ENCODE measurements around the gene ATP8B1.
"Not testable (repeated sequence)": the region's sequence is repeated elsewhere in the genome, so short reads cannot be mapped to it uniquely, and the experiment has no call there.

The ATP8B1 gene

DNA sequence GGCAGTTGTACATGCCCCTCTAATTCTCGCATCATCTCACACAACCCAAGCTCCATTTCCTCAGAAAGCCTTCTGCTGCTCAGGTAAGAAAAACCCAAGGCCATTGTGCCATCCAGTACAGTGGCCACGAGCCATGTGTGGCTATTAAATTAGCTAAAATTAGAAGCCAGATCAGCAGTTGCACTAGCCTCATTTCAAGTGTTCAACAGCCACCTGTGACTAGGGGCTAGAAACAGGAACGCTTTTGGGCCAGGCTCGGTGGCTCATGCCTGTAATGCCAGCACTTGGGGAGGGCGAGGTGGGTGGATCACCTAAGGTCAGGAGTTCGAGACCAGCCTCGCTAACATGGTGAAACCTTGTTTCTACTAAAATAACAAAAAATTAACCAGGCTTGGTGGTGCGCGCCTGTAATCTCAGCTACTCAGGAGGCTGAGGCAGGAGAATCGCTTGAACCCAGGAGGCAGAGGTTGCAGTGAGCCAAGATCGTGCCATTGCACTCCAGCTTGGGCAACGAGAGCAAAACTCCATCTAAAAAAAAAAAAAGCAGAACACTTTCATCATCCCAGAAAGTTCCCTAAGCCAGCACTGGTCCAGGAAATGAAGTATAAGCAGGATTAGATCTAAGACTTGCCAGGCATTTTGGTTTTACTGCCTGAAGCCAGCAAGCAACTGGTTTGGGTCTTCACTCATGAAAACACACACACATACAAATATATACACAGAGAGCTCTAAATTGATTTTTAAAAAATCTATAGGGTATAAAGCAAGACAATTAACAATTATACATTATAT lies 35.7 kb downstream of the ATP8B1 start:
- no peak for DNase-seq (ENCODE audit: low spot score)

DNA sequence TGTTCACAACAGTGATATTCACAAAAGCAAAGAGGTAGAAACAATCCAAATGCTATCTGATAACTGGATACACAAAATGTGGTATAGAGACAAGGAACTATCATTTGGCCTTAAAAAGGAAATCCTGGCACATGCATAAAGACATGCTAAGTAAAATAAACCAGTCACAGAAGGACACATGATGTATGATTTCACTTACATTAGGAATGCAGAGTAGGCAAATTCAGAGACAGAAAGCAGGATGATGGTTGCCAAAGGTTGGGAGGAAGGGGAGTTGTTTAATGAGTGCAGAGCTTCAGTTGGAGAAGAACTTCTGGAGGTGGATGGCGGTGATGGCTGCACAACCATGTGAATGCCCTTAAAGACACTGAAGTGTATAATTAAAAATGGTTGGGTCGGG lies 38.1 kb downstream of the ATP8B1 start:
- DNase-seq (ENCODE audit: low spot score), result no peak

DNA sequence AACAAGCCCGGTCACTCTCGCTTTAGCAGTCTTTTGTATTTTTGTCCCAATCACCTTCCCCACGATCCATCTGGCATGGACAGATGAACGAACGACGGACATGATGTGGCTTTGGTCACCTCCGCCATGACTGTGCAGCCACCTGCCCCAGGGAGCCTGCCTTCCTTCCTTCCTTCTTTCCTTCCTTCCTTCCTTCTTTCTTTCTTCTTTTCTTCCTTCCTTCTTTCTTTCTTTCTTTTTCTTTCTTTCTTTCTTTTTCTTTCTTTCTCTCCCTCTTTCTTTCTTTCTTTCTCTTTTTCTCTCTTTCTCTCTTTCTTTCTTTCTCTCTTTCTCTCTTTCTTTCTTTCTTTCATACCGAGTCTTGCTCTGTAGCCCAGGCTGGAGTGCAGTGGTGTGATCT lies 39.0 kb downstream of the ATP8B1 start:
- no peak for DNase-seq (ENCODE audit: low spot score)

DNA sequence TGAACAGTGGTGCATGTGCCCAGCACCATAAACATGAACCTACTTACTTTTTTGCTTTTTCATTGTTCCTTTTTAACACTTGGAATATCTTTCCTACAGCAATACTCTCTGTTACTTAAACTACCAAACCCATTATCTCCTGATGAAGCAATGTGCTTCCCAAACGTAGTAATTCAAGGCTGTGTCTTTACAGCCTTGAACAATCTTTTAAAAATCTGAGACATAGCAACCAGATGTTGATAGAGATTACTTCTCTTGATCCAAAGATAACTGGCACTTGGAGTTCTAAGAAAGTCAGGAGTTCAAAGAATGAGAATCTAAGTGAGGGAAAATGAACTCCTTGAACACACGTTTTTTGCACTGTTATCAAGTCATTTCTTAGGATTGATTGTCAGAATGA lies 40.4 kb downstream of the ATP8B1 start:
- DNase-seq (ENCODE audit: low spot score), result no peak

DNA sequence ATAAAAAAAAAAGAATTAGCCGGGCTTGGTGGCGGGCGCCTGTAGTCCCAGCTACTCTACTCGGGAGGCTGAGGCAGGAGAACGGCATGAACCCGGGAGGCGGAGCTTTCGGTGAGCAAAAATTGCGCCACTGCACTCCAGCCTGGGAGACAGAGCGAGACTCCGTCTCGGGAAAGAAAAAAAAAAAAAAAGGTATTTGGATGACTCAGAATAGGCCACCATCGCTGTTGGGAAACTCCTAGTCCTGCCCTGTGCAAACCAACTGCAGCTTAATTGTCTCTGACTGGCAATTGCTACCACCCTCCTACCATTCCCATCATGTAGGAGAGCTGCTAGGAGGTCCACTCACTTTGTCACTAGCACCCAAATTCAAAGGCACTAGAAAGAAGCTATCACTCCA lies 43.5 kb downstream of the ATP8B1 start:
- no peak for DNase-seq (ENCODE audit: low spot score)

DNA sequence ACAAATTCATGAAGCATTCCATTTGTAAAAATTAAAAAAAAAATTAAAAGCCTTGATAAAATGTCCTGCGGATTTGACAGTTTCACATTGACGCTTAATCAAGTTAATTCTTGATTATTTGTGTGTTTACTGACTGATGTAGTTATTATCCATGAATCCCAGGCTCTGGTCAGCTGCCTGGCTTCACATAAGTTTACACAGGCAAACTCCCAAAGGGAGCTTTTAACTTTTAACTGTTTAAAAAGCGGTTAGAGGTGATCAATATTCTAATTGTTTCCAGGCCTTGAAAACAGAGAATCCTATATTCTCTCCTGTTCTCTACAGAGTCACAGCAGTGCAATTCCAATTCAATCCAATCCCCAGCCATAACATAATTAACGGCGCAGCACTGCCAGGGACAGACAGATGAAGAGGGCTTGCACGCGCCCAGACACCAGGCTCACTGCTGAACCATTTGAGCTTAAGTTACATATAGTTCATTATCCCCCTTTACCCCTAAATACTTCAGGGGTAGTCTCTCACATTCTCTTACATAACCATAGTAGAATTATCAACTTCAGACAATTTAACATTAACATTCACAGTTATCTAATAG lies 47.5 kb downstream of the ATP8B1 start:
- DNase-seq (ENCODE audit: low spot score), result no peak

DNA sequence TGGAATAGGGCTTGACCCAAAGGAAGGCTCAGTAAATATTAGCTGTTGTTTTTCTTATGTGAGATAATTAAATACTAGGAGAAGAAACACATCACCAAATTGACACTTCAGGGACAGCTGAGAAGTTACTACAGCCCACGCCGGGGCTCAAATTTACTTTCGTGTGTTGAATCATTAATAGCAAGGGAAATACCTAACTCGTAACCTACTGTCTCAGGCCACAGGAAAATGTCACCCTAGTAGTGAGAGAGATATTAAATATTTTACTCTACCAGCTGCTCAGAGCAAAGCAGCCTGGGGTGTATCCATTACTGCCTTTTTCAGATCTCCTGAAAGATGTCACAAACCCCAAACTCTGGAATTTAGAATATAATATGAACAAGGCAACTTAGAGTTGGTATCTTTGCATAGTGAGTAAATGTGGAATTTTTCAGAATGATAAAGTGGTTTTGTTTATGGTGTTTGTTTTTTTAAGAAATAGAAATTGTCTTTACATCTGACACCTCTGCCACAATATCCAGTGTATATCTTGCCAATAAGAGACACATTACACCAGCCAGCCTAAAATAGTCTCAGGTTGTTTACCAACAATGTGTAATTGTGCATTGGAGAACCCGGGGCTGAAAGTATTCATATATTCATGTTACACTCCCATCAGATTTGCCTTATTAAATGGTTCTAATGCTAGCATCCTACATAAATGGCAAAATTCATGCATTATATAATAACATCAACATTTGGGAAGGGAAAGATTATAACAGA lies 48.4 kb downstream of the ATP8B1 start:
- DNase-seq (ENCODE audit: low spot score), result peak; percentile 30

DNA sequence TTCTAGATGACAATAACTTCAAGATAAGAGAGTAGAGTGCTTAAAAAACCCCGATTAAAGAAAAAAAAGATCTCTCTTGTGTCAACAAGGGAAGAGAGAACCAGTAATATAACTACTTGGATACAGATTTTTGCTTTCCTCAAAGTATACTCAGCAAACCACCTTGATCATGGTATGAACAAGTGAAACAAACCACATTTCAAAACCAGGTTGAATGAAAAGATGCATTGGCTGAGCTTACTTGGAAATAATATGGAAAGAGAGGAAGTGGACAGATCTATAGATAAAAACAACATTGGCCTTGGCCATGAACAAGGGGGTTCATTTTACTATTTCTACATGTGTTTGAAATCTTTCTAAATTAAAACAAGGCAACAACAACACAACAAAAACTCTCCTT lies 50.1 kb downstream of the ATP8B1 start:
- no peak for DNase-seq (ENCODE audit: low spot score)

DNA sequence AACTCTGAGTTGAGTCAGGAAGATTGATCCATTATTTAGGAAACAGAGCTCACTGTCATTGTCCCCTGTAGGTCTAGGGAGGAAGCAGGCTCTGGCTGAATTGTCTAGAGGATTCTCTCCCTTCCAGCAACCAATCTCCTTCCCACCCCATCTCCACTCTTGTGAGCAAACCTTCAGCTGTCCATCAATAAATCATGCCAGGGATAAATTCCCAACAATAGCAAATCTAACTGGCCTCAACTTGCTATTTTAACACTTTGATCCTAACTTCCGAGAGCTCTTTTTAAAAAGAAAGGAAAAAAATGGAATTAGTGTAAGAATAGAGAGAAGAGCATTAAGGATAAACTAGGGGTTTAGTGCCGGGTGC lies 53.5 kb downstream of the ATP8B1 start:
- no peak for DNase-seq (ENCODE audit: low spot score)

DNA sequence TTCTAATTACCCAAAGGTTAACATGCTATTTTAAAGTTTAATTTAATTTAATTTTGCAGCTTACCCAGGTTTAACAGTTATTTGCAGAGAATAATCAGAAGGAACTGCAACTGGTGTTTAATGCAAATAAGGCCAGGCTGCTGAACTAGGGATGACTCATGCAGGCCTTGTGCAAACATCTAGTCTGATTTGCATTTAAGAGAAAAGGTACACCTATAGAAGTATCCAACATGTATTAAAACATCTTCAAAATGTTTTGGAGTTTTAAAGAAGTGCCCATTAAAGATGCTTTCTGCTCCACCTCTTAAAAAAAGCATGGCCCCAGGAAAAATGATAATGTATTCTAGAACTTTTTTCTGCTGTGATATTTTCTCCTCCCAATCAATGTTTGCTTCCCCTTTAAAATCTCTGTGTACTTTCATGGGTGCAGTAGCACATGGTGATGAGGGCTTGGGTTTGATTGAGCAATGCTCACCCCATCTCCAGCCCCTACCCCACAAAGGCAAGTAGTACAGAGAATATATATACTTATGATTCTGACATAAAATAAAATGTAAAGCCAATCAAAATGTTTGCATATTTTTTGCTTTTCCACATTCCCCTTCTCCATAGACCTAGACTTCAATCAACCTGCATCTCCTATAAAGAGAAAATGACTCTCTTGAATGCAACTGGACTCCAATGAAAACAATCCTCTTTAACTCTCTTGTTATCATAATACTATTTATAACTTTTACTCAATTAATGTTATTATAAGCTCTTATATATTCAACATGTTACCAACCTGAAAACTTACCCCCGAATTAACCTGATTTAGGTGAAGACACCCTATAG lies 54.1 kb downstream of the ATP8B1 start:
- peak; percentile 42 for DNase-seq (ENCODE audit: low spot score)

DNA sequence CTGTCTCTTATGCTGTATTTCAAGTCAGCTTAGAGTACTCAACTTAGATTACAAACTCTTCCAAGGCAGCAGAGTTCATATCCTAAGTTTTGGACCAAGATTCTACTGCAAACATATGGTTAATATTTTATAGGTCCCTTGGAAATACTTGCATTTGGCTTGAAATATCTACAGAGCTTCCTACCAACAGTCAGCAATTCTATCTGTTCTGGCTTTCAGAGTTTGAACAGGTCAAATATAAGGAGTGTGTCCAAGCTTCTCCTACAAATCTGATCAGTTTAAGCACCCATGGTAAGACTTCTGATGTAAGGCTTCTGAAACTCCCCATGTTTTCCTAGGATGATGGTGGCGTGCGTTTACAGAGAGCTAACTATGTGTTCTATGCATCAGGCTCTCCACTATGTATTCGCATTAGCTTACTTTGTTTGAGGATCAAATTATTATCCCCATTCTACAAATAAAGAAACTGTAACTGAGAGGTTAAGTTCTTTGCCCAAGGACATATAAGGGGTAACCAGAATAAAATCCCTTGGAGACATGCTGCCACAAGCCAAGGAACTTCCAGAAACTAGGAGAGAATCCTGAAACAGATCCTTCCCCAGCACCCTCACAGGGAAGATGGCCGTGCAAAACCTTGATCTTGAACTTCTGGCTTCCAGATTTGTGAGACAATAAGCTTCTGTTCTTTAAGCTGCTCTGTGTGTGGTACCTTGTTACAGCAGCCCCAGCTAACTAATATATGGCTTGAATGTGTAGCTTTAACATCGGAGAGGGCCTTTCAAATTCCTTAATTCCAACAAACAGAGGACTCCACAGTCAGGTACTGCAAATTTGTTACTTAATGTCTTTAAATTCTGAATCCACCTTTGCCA lies 55.1 kb downstream of the ATP8B1 start:
- no peak for DNase-seq (ENCODE audit: low spot score)

DNA sequence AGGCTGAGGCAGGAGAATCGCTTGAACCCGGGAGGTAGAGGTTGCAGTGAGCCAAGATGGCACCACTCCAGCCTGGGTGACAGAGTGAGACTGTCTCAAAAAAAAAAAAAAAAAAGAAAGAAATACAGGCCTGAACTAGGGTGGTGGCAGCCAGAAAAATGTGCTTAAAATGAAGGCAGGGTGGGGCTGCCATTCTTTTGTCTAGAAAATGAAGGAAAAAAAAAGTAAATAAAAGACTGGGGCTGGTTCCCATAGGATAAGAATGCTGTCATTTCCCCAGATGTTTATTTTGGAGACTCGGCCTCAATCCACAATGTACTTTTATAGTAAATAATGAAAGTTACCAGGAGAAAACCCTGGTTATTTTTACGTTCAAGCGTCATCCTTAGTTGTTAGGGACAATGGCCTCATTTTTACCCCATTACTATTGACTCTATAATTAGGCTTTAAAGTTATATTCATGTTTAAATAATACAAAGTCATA lies 58.9 kb downstream of the ATP8B1 start:
- no peak for DNase-seq (ENCODE audit: low spot score)

DNA sequence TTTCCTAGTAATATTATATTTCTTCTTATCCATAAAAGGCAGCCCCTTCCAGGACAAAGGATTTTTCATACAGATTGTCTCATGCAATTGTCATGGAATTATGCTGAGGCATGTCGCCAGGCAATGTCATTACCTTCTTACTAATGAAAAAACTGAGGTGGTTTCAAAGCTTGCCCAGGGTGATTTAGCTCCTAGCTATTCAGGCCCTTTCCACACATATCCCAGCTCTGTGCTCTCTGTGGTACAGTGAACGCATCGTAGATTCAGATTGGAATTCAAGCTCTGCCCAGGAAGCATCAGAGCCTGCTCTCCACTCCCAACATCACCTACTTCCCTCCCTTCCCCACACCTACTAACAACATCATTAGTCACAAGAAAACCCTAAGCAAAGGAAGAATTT lies 60.1 kb downstream of the ATP8B1 start:
- DNase-seq (ENCODE audit: low spot score), result peak; percentile 96

DNA sequence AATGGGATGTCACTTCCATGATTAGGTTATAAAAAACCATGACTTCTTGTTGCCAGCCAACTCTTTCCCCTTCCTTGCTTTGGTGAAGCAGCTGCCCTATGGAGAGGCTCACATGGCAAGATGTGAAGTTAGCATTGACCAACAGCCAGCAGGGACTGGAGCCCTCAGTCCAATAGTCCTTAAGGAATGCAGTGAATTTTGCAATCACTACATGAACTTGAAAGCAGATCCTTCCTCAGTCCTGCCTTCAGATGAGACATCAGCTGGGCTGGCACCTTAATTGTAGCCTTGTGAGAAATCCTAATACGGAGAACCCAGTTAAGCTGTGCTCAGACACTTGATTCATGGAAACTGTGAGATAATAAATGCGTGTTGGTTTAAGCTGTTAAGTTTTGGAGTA lies 61.8 kb downstream of the ATP8B1 start:
- DNase-seq (ENCODE audit: low spot score), result no peak

DNA sequence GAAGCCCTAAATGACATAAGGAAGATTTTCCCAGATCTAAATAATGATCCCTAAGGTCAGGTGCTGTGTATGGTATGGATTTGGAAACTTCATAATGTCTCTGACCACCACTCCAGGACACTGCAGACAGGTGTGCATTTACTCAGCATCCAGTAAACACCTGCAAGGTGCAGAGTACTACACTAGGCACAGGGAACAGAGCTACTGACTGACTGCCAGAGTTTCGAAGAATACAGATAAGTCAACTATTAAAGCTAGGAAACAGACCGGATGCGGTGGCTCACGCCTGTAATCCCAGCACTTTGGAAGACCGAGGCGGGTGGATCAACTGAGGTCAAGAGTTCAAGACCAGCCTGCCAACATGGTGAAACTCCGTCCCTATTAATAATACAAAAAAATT lies 65.0 kb downstream of the ATP8B1 start:
- DNase-seq (ENCODE audit: low spot score), result no peak

DNA sequence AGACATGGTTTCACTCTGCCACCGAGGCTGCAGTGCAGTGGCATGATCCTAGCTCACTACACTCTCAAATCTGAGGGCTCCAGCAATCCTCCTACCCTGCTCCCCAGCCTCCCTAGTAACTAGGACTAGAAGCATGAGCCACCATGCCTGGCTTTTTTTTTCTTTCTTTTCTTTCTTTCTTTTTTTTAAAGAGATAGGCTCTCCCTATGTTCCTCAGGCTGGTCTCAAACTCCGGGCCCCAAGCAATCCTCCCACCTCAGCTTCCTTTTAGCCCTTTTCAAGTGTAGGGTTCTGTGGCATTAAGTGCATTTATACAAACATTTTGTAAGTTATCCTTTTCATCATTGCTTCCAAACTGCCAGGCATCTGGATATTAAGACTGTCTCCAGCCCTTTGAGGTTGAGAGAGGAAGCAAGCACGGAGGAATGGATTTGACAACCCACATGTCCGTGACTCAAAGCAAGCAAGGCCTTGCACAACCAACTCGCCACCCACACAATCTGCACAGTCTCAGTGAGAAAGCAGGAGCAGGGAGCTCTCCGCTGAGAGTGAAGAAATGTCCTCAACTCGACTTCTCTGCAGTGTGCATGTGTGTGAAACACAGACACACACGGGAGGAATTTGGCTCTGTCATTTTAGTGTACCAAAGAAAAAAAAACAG lies 65.6 kb downstream of the ATP8B1 start:
- peak; percentile 54 for DNase-seq (ENCODE audit: low spot score)

DNA sequence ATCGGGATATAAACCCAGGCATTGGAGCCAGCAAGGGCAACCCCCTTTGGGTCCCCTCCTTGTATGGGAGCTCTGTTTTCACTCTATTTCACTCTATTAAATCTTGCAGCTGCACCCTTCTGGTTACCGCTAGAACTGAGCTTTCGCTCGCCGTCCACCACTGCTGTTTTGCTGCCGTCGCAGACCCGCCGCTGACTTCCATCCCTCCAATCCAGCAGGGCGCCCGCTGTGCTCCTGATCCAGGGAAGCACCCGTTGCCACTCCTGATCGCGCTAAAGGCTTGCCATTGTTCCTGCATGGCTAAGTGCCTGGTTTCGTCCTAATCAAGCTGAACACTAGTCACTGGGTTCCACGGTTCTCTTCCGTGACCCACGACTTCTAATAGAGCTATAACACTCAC lies 68.1 kb downstream of the ATP8B1 start:
- not testable (repeated sequence) for DNase-seq (ENCODE audit: low spot score)

DNA sequence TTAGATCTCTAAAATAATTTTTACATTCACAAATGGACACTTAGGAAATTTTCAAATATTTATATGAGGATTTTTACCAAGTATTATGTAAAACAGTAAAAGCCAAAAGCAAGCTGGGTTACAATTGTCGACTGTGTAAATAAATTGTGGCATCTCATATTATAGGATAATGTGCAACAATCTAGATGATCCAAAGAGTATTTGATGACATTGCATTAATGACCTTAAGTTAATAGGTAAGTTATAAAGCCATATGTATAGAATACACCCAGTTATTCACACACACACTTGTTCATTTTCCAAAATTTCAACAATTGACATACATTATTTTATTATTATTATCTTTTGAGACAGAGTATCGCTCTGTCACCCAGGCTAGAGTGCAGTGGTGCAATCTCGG lies 69.3 kb downstream of the ATP8B1 start:
- no peak for DNase-seq (ENCODE audit: low spot score)

DNA sequence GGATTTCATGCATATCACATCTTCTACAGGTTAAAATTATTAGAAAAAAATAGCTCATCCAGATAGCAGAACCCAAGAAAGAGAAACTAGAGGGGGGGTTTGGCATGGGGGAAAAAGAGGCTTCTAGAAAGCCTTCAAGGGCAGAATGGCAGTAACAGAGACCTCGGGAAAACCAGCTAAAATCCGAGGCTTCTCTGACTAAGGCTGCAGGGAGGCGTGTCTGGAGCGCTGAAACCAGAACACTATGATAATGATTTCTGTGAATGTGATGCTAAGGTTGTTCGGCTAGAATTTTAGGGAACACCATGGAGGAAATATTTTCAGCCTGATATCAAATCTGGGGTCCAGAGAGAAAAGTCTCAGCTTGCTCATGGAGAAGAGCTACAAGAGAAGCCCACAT lies 73.0 kb downstream of the ATP8B1 start:
- DNase-seq (ENCODE audit: low spot score), result no peak

DNA sequence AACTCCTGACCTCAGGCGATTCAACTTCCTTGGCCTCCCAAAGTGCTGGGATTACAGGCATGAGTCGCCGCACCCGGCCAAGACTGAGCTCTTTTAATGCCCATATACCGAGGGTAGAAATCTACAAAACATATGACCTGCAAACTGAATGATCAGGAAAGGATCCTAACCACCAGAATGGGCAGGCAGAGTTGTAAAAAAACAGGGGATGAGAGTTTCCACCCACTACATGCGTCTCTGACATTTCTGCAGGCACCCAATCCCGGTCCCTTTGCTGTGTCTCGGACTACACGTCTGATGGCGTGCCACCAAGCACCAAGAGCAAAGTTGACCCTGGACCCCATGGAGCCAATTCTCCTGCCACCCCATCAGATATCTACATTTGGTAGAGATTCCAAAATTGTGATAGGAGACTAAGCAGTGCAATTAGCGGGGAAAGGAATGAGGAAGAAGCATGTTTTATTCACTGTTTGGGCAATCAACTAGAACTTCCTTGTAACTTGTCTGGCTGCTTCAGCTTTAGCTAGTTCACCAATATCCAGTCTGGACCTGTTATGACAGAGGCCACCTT lies 74.1 kb downstream of the ATP8B1 start:
- DNase-seq (ENCODE audit: low spot score), result peak; percentile 94
